H9 (cell line): ENCODE data around the gene LRRC38. TPM values are rescaled to one million over a fixed set of nuclear protein-coding genes. Genes with fewer than 3 reads are reported as not detected.

ENCODE experiments used
- DNase-seq: peaks from one replicate; pipeline ENCODE4 v3.0.0-alpha.2; 2017
- H2AFZ ChIP-seq: one replicate; pipeline ENCODE4 v1.6.1; 2013; ENCODE audit warnings: mild to moderate bottlenecking, low read length, control low read depth, moderate library complexity
- H2AK5ac ChIP-seq: 2 replicates; pipeline ENCODE4 v1.6.1; 2013; ENCODE audit warnings: low read length, control low read depth, mixed read lengths; ENCODE audit not compliant: insufficient read length
- H2BK120ac ChIP-seq: one replicate; pipeline ENCODE4 v1.6.1; 2013; ENCODE audit warnings: low read depth, mild to moderate bottlenecking, low read length, control low read depth, inconsistent platforms; ENCODE audit not compliant: poor library complexity, severe bottlenecking
- H2BK12ac ChIP-seq: 2 replicates; pipeline ENCODE4 v1.6.1; 2013; ENCODE audit warnings: low read length, control low read depth, mixed read lengths, low read depth; ENCODE audit not compliant: insufficient read length
- H2BK15ac ChIP-seq: 2 replicates; pipeline ENCODE4 v1.6.1; 2013; ENCODE audit warnings: low read depth, low read length, control low read depth
- H2BK20ac ChIP-seq: one replicate; pipeline ENCODE4 v1.6.1; 2013; ENCODE audit warnings: low read depth, mild to moderate bottlenecking, low read length, control low read depth, inconsistent platforms; ENCODE audit not compliant: poor library complexity, severe bottlenecking
- H2BK5ac ChIP-seq: 2 replicates; pipeline ENCODE4 v1.6.1; 2013; ENCODE audit warnings: low read length, control low read depth, mixed read lengths; ENCODE audit not compliant: insufficient read length
- H3K14ac ChIP-seq: 2 replicates; pipeline ENCODE4 v1.6.1; 2013; ENCODE audit warnings: low read length, control low read depth; ENCODE audit not compliant: insufficient read depth
- H3K18ac ChIP-seq: 2 replicates; pipeline ENCODE4 v1.6.1; 2013; ENCODE audit warnings: low read depth, mild to moderate bottlenecking, mixed read lengths, low read length, control low read depth; ENCODE audit not compliant: insufficient read length
- H3K23ac ChIP-seq: 2 replicates; pipeline ENCODE4 v1.6.1; 2013; ENCODE audit warnings: low read length, control low read depth, mixed read lengths, low read depth; ENCODE audit not compliant: insufficient read length
- H3K23me2 ChIP-seq: 2 replicates; pipeline ENCODE4 v1.6.1; 2013; ENCODE audit warnings: low read depth, mild to moderate bottlenecking, mixed read lengths, low read length, control low read depth; ENCODE audit not compliant: insufficient read length, poor library complexity, severe bottlenecking
- H3K27ac ChIP-seq: 2 replicates; pipeline ENCODE4 v1.5.1; 2013; ENCODE audit warnings: low read length, control low read depth, mixed read lengths, low read depth; ENCODE audit not compliant: insufficient read length
- H3K27me3 ChIP-seq: 2 replicates; pipeline ENCODE4 v1.6.1; 2013; ENCODE audit warnings: low read length, control low read depth, inconsistent platforms; ENCODE audit not compliant: insufficient read depth
- H3K4ac ChIP-seq: 2 replicates; pipeline ENCODE4 v1.6.1; 2013; ENCODE audit warnings: low read depth, mild to moderate bottlenecking, control low read depth, inconsistent platforms, low read length, moderate library complexity
- H3K4me1 ChIP-seq: 2 replicates; pipeline ENCODE4 v1.6.1; 2013; ENCODE audit warnings: low read length, control low read depth, inconsistent platforms; ENCODE audit not compliant: insufficient read depth
- H3K4me2 ChIP-seq: 2 replicates; pipeline ENCODE4 v1.6.1; 2013; ENCODE audit warnings: low read length, control low read depth, mixed read lengths; ENCODE audit not compliant: insufficient read length, insufficient read depth
- H3K56ac ChIP-seq: 2 replicates; pipeline ENCODE4 v1.6.1; 2013; ENCODE audit warnings: low read depth, mild to moderate bottlenecking, mixed read lengths, low read length, control low read depth; ENCODE audit not compliant: insufficient read length
- H3K79me1 ChIP-seq: 2 replicates; pipeline ENCODE4 v1.6.1; 2013; ENCODE audit warnings: low read depth, mild to moderate bottlenecking, moderate library complexity, low read length, control low read depth, inconsistent platforms; ENCODE audit not compliant: insufficient read depth, poor library complexity, severe bottlenecking
- H3K79me2 ChIP-seq: 2 replicates; pipeline ENCODE4 v1.6.1; 2013; ENCODE audit warnings: low read length, control low read depth, inconsistent platforms; ENCODE audit not compliant: insufficient read depth
- H3K9ac ChIP-seq: 2 replicates; pipeline ENCODE4 v1.6.1; 2013; ENCODE audit warnings: low read length, control low read depth, mixed read lengths; ENCODE audit not compliant: insufficient read length; ENCODE audit errors: extremely low read depth
- H3K9me3 ChIP-seq: one replicate; pipeline ENCODE4 v1.6.1; 2013; ENCODE audit warnings: low read depth, low read length, inconsistent platforms; ENCODE audit not compliant: control insufficient read depth
- H3T11ph ChIP-seq: one replicate; pipeline ENCODE4 v1.6.1; 2013; ENCODE audit warnings: mild to moderate bottlenecking, low read length, control low read depth, inconsistent platforms
- H4K20me1 ChIP-seq: one replicate; pipeline ENCODE4 v1.6.1; 2013; ENCODE audit not compliant: control insufficient read depth, insufficient read length, insufficient read depth
- H4K5ac ChIP-seq: 2 replicates; pipeline ENCODE4 v1.6.1; 2013; ENCODE audit warnings: low read depth, mild to moderate bottlenecking, mixed read lengths, low read length, control low read depth; ENCODE audit not compliant: insufficient read length
- H4K8ac ChIP-seq: replicated peaks from 2 replicates; pipeline ENCODE4 v1.6.1; 2013; ENCODE audit warnings: low read length, control low read depth, mixed read lengths, low read depth; ENCODE audit not compliant: insufficient read length
- H4K91ac ChIP-seq: 2 replicates; pipeline ENCODE4 v1.6.1; 2013; ENCODE audit warnings: low read depth, mild to moderate bottlenecking, moderate library complexity, mixed read lengths, low read length, control low read depth; ENCODE audit not compliant: insufficient read length
- H3K27ac Mint-ChIP-seq, 3 experiments: 2 replicates in 2 of 3; 3 replicates in 1 of 3; pipeline ENCODE4 v1.8.0; 2020 to 2021; ENCODE audit warnings: mixed read lengths in 3 of 3, mild to moderate bottlenecking in 1 of 3, moderate library complexity in 1 of 3
- H3K27me3 Mint-ChIP-seq: 2 replicates; pipeline ENCODE4 v1.8.0; 2021; ENCODE audit warnings: low read depth, mild to moderate bottlenecking, moderate library complexity, mixed read lengths
- H3K36me3 Mint-ChIP-seq, 3 experiments: 2 replicates in 2 of 3; 3 replicates in 1 of 3; pipeline ENCODE4 v1.8.0; 2020 to 2021; ENCODE audit warnings: low read depth in 3 of 3, mixed read lengths in 3 of 3; ENCODE audit not compliant: insufficient read depth in 1 of 3
- H3K4me1 Mint-ChIP-seq, 2 experiments: 2 replicates each; pipeline ENCODE4 v1.8.0; 2020; ENCODE audit warnings: mixed read lengths in 2 of 2
- H3K4me3 Mint-ChIP-seq, 2 experiments: 2 replicates in 1 of 2; 3 replicates in 1 of 2; pipeline ENCODE4 v1.8.0; 2020 to 2021; ENCODE audit warnings: mild to moderate bottlenecking in 2 of 2, mixed read lengths in 2 of 2, moderate library complexity in 1 of 2
- H3K9me3 Mint-ChIP-seq, 2 experiments: 2 replicates in 1 of 2; 3 replicates in 1 of 2; pipeline ENCODE4 v1.8.0; 2020; ENCODE audit warnings: mild to moderate bottlenecking in 2 of 2, mixed read lengths in 2 of 2, moderate library complexity in 1 of 2
- WGBS: extraction: QIAGEN DNeasy Blood & Tissue Kit; methylation state at CpG from one replicate; pipeline ENCODE4 v1.1.7; 2013; ENCODE audit warnings: missing lambda C conversion rate, low lambda C conversion rate, mixed read lengths; ENCODE audit not compliant: insufficient read length; ENCODE audit errors: extremely low coverage; 5-methylcytosine and 5-hydroxymethylcytosine counted together
- total RNA-seq: library from RNA; stranded (reverse); gene quantifications from 2 replicates; pipeline ENCODE4 v1.2.1, GENCODE V29; 2021
- TF ChIP-seq, protein P1 (sequence below): fragments of 200-600 bp; sonication (generic); conservative IDR thresholded peaks from 3 replicates; pipeline ENCODE4 v1.8.0; 2021; ENCODE audit warnings: antibody characterized with exemption, mild to moderate bottlenecking

LRRC38 gene
- total RNA-seq, 1 experiment from 2014 or later: 0.72 TPM

DNA sequence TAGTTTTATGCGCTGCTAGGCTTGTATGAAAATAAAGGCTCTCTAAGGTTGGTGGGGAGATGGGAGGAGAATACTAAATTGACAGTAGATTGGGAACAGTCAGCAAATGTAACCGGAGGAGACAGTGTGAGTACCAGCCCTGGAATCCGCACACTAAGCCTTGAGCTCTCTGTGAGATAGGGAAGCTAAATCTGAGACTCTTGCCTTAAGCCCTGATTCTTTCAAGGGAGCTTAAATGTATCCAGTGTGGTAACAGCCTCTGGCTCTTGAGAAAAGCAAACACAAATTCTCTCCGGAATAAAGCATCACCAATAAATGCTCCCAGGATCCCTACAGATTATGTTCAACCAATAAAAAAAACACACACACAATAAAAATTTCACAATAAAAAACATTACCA, 36.9 kb upstream of the LRRC38 start:
- Histone ChIP-seq H2BK15ac (no peak overlapping the region), H3K79me1 (no peaks in the 10 kb centered on the region), H3T11ph (no peak overlapping the region), H3K23me2 (no peaks in the 10 kb centered on the region), H2BK20ac (no peak overlapping the region), H3K9me3 (no peaks in the 10 kb centered on the region), H3K14ac (no peak overlapping the region), H2AK5ac (no peak overlapping the region), H2BK120ac (no peak overlapping the region), H3K56ac (no peak overlapping the region), H4K20me1 (no peaks in the 10 kb centered on the region), H2AFZ (no peak overlapping the region), H3K4me2 (no peak overlapping the region), H3K4ac (no peak overlapping the region), H4K5ac (no peak overlapping the region), H3K23ac (no peak overlapping the region), H4K91ac (no peak overlapping the region), H2BK12ac (no peak overlapping the region), H3K27ac (no peak overlapping the region), H3K9ac (no peak overlapping the region), H4K8ac (no peak overlapping the region), H3K4me1 (no peaks in the 10 kb centered on the region; the same call in none of the 2 replicates), H3K27me3 (no peaks in the 10 kb centered on the region), H3K18ac (no peak overlapping the region), H3K79me2 (no peaks in the 10 kb centered on the region), H2BK5ac (no peak overlapping the region)
- H3K27me3 Mint-ChIP-seq: no peaks in the 10 kb centered on the region; the same call in 1 of the 2 replicates
- H3K9me3 Mint-ChIP-seq: no peaks in the 10 kb centered on the region
- H3K27ac Mint-ChIP-seq: no peak overlapping the region
- no peaks in the 10 kb centered on the region for H3K36me3 Mint-ChIP-seq
- peaks cover 6 to 12% of the 10 kb centered on the region in 2 experiments for H3K4me1 Mint-ChIP-seq
- no peak overlapping the region for H3K4me3 Mint-ChIP-seq
- no peak for DNase-seq
- no CpG with 5 or more reads among the region's 4 CpGs for WGBS
- TF ChIP-seq, protein P1, sequence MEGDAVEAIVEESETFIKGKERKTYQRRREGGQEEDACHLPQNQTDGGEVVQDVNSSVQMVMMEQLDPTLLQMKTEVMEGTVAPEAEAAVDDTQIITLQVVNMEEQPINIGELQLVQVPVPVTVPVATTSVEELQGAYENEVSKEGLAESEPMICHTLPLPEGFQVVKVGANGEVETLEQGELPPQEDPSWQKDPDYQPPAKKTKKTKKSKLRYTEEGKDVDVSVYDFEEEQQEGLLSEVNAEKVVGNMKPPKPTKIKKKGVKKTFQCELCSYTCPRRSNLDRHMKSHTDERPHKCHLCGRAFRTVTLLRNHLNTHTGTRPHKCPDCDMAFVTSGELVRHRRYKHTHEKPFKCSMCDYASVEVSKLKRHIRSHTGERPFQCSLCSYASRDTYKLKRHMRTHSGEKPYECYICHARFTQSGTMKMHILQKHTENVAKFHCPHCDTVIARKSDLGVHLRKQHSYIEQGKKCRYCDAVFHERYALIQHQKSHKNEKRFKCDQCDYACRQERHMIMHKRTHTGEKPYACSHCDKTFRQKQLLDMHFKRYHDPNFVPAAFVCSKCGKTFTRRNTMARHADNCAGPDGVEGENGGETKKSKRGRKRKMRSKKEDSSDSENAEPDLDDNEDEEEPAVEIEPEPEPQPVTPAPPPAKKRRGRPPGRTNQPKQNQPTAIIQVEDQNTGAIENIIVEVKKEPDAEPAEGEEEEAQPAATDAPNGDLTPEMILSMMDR: no peak
